ENCODE results near the gene NUP210. TPM values are rescaled to one million over a fixed set of nuclear protein-coding genes. Genes with fewer than 3 reads are reported as not detected.

Gene NUP210
- total RNA-seq, 2 experiments from 2014 or later = 148 TPM

DNA sequence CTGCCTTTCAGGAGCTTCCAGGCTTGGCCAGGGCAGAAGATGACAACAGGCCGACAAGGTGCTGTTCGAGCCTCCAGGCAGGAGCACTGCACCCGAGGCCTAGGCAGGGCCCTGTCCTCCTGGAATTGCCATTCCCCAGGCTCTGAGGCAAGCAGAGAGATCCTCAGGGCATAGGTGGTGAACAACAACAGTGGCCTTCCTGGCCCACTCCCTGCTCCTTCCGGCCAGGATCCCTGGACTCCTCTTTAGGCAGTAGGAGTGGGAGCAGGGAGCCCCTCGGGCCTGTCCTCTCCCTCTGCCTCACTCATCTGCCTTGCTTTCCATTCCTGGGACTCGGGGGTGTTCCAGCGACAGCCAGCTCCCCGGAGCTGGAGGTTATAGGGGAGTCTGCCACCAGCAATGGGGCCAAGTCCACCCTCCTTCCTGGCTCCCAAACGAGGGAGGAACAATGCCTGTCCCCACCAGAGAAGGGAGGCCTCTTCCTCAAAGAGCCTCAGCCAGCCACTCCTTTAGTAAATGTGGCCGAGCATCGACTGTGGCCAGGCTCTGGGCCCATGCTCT, 135.0 kb downstream of the NUP210 start:
- Mint-ChIP-seq H3K36me3 (ENCODE audit: low read depth) (peaks cover 10% of the 10 kb centered on the region), H3K27ac (no peak overlapping the region), H3K4me3 (no peak overlapping the region), H3K27me3 (ENCODE audit: low read depth) (peaks cover 41% of the 10 kb centered on the region), H3K4me1 (ENCODE audit: low read depth) (peaks cover 4% of the 10 kb centered on the region), H3K9me3 (peaks cover 10% of the 10 kb centered on the region)
- intact Hi-C loops (cut with micrococcal nuclease) = no loop called here
- DNase-seq = no peak
- CTCF ChIA-PET = no interaction called here

DNA sequence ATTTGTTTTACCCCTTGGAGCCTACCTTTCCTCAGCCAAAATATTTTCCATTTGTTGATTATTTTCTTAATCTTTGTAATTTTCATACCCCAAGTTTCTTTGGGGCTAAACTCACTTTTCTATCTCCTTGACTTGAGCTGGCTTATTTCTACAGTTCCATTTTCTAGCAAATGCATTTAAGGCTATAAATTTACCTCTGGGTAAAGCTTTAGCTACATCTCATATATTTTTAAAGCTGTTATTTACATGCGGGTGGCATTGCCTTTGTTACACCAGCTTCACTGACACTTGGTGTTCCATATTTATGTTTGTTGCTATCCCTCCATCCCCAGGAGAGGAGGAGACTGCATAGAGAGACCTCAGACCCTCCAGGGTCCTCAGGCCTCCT, 136.3 kb downstream of the NUP210 start:
- Mint-ChIP-seq H3K27me3 (ENCODE audit: low read depth) (peaks cover 43% of the 10 kb centered on the region), H3K27ac (no peak overlapping the region), H3K4me3 (peak overlapping the region; percentile 10), H3K36me3 (ENCODE audit: low read depth) (peaks cover 10% of the 10 kb centered on the region), H3K4me1 (ENCODE audit: low read depth) (peaks cover 4% of the 10 kb centered on the region), H3K9me3 (peaks cover 10% of the 10 kb centered on the region)
- no peak for DNase-seq
- intact Hi-C loops (cut with micrococcal nuclease) = loop anchor here (1.0 kb wide), 1 partner anchor 192 kb away; no protein-coding TSS in a partner anchor
- CTCF ChIA-PET = interaction anchor here (1.0 to 2.2 kb wide), 7 partner anchors 9 to 268 kb away, joined by 3 to 10 read pairs (median 6); no protein-coding TSS in a partner anchor

- CTCF ChIA-PET = interaction anchor here (1.0 to 2.2 kb wide), 6 partner anchors 9 to 192 kb away, joined by 3 to 10 read pairs (median 6); no protein-coding TSS in a partner anchor
- peak; percentile 19 for DNase-seq
These were observed 136.9 kb downstream of the NUP210 start for GRCh38 chr3:13282986-13283876.

GRCh38 chr3:13282358-13282985, 137.7 kb downstream of the NUP210 start:
- Mint-ChIP-seq H3K27ac (no peak overlapping the region), H3K36me3 (ENCODE audit: low read depth) (peaks cover 10% of the 10 kb centered on the region), H3K4me3 (no peak overlapping the region), H3K9me3 (peaks cover 10% of the 10 kb centered on the region), H3K27me3 (ENCODE audit: low read depth) (peaks cover 43% of the 10 kb centered on the region), H3K4me1 (ENCODE audit: low read depth) (peaks cover 4% of the 10 kb centered on the region)
- CTCF ChIA-PET = interaction anchor here (1.8 to 2.2 kb wide), 3 partner anchors 169 to 191 kb away, joined by 6 to 10 read pairs (median 8); no protein-coding TSS in a partner anchor
- intact Hi-C loops (cut with micrococcal nuclease) = no loop called here
- DNase-seq = no peak

More at GRCh38 chr3:13282986-13283876, 136.9 kb downstream of the NUP210 start:
- Mint-ChIP-seq H3K4me3 (peak overlapping the region; percentile 64), H3K27ac (no peak overlapping the region), H3K9me3 (peaks cover 10% of the 10 kb centered on the region), H3K27me3 (ENCODE audit: low read depth) (peaks cover 43% of the 10 kb centered on the region), H3K36me3 (ENCODE audit: low read depth) (peaks cover 10% of the 10 kb centered on the region), H3K4me1 (ENCODE audit: low read depth) (peaks cover 4% of the 10 kb centered on the region)
- intact Hi-C loops (cut with micrococcal nuclease) = loop anchor here (1.0 kb wide), 1 partner anchor 191 kb away; no protein-coding TSS in a partner anchor

DNA sequence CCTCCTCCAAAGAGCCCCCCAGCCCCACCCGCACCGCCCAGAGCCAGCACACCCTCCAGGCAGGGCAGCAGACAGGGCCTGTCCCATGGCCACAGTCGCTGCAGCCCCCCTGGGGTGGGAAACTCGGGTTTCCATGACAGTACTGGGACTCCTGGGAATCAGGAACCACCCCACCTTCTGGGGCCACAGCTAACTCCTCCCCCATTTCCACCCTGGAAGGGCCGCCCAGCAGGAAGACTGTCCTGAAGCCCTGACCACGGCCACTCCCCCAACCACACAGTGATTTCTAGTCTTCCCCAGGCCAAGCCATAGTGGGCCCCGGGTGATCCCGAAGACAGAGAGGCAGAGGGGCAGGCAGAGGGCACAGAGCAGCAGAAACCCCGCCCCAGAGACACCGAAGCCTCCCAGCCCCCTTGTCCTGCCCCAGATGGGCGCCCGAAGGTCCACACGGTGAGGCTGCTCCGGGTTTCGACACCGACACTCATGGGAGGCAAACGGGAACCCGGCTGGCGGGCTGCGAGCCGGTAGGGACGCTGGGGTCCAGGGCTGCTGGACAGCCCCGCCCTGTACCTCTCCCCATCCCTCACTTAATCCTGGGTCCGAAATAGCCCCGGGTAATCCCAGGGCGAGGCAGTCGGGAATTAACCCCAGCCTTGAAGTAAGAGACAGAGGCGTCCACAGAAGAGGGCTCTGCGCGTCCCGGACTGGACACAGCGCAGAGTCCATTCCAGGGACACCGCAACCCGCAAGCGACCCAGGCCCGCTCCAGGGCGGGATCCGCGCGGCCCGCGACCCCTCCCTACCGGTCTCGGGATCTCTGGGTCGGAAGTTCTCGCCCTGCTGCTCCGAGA, 138.4 kb downstream of the NUP210 start:
- intact Hi-C loops (cut with micrococcal nuclease) = no loop called here
- Mint-ChIP-seq H3K27ac (no peak overlapping the region), H3K4me1 (ENCODE audit: low read depth) (peaks cover 4% of the 10 kb centered on the region), H3K4me3 (peak overlapping the region; percentile 39), H3K9me3 (peaks cover 10% of the 10 kb centered on the region), H3K27me3 (ENCODE audit: low read depth) (peaks cover 38% of the 10 kb centered on the region), H3K36me3 (ENCODE audit: low read depth) (peaks cover 10% of the 10 kb centered on the region)
- no peak for DNase-seq
- CTCF ChIA-PET = no interaction called here

GRCh38 chr3:13280811-13281506, 139.2 kb downstream of the NUP210 start:
- peaks cover 33% of the 10 kb centered on the region for H3K27me3 Mint-ChIP-seq (ENCODE audit: low read depth)
- peaks cover 4% of the 10 kb centered on the region for H3K4me1 Mint-ChIP-seq (ENCODE audit: low read depth)
- intact Hi-C loops (cut with micrococcal nuclease) = no loop called here
- CTCF ChIA-PET = no interaction called here
- H3K36me3 Mint-ChIP-seq (ENCODE audit: low read depth) = peaks cover 10% of the 10 kb centered on the region
- peak overlapping the region; percentile 39 for H3K4me3 Mint-ChIP-seq
- peaks cover 10% of the 10 kb centered on the region for H3K9me3 Mint-ChIP-seq
- DNase-seq = no peak
- H3K27ac Mint-ChIP-seq = no peak overlapping the region

- Mint-ChIP-seq H3K9me3 (peaks cover 10% of the 10 kb centered on the region), H3K4me3 (no peak overlapping the region), H3K36me3 (ENCODE audit: low read depth) (peaks cover 10% of the 10 kb centered on the region), H3K27ac (no peak overlapping the region), H3K4me1 (ENCODE audit: low read depth) (peaks cover 4% of the 10 kb centered on the region), H3K27me3 (ENCODE audit: low read depth) (peaks cover 31% of the 10 kb centered on the region)
- intact Hi-C loops (cut with micrococcal nuclease) = no loop called here
- CTCF ChIA-PET = no interaction called here
- DNase-seq = no peak
These were observed 139.9 kb downstream of the NUP210 start for GRCh38 chr3:13280122-13280790.

GRCh38 chr3:13279532-13279910, 140.6 kb downstream of the NUP210 start:
- Mint-ChIP-seq H3K27ac (no peak overlapping the region), H3K9me3 (peaks cover 9% of the 10 kb centered on the region), H3K4me1 (ENCODE audit: low read depth) (peaks cover 4% of the 10 kb centered on the region), H3K4me3 (no peak overlapping the region), H3K36me3 (ENCODE audit: low read depth) (peaks cover 8% of the 10 kb centered on the region), H3K27me3 (ENCODE audit: low read depth) (peaks cover 28% of the 10 kb centered on the region)
- CTCF ChIA-PET = interaction anchor here (2.1 kb wide), 1 partner anchor 187 kb away, joined by 7 read pairs; no protein-coding TSS in a partner anchor
- intact Hi-C loops (cut with micrococcal nuclease) = no loop called here
- no peak for DNase-seq

GRCh38 chr3:13278783-13279531, 141.2 kb downstream of the NUP210 start:
- DNase-seq = no peak
- Mint-ChIP-seq H3K4me1 (ENCODE audit: low read depth) (peaks cover 4% of the 10 kb centered on the region), H3K4me3 (no peak overlapping the region), H3K36me3 (ENCODE audit: low read depth) (peaks cover 2% of the 10 kb centered on the region), H3K9me3 (peaks cover 4% of the 10 kb centered on the region), H3K27ac (no peak overlapping the region), H3K27me3 (ENCODE audit: low read depth) (peaks cover 22% of the 10 kb centered on the region)
- intact Hi-C loops (cut with micrococcal nuclease) = no loop called here
- CTCF ChIA-PET = interaction anchor here (2.1 kb wide), 1 partner anchor 187 kb away, joined by 7 read pairs; no protein-coding TSS in a partner anchor

DNA sequence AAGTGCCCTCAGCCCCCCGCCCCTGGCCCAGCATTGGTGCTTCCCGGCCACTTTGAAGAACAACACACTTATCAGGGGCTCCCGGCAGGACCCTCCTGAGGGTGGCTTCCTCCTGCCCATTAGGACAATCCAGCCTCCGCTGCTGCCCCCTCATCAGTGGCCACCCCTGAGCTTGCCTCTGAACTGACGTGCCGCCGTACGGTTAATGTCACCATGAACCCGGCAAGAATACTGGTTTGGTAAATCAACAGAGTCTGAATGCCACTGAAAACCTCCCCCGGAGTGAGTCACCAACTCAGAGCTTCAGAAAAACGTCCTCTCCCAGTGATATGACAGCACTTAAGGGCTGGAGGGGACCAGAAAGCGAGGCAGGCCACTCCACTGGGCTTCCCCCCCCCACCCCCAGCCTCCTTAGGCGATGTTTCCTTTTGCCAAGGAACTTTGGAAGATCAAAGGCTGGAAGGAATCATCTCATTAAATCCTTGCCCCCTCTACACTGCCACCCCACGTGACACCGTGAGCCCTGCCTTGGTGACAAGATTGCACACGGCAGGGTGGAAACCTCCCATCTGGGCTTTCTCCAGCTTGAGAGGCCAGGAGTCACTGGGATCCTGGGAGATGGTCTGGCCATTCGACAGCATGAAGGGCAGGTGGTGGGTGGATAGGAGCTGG, 142.1 kb downstream of the NUP210 start:
- Mint-ChIP-seq H3K36me3 (ENCODE audit: low read depth) (no peaks in the 10 kb centered on the region), H3K4me3 (no peak overlapping the region), H3K9me3 (no peaks in the 10 kb centered on the region), H3K4me1 (ENCODE audit: low read depth) (peaks cover 3% of the 10 kb centered on the region), H3K27me3 (ENCODE audit: low read depth) (peaks cover 13% of the 10 kb centered on the region), H3K27ac (no peak overlapping the region)
- intact Hi-C loops (cut with micrococcal nuclease) = no loop called here
- no peak for DNase-seq
- CTCF ChIA-PET = interaction anchor here (2.1 kb wide), 1 partner anchor 186 kb away, joined by 7 read pairs; no protein-coding TSS in a partner anchor
